Gastrocnemius medialis (tissue), 4 donors: ENCODE measurements around the gene THADA. TPM values are rescaled to one million over a fixed set of nuclear protein-coding genes. Genes with fewer than 3 reads are reported as not detected.

ENCODE experiments used
- ATAC-seq, 2 donors: fragments of 150-250 bp; one replicate each; pipeline ENCODE4 v1.9.1; 2016
- DNase-seq, 2 donors: peaks; one replicate each; pipeline ENCODE4 v3.0.0-alpha.2; 2019
- H3K27ac ChIP-seq, 4 donors: fragments of 200-600 bp; sonication (generic); 1 replicate in 1 of 4; 2 replicates in 3 of 4; pipeline ENCODE4 v1.5.1; 2016 to 2018; ENCODE audit warnings: mild to moderate bottlenecking in 2 of 4, moderate library complexity in 1 of 4
- H3K27me3 ChIP-seq, 3 donors: fragments of 200-600 bp; sonication (generic) in 2 of 3; 1 replicate in 1 of 3; 2 replicates in 2 of 3; pipeline versions ENCODE4 v1.5.1 to v1.6.0; 2016 to 2019; ENCODE audit warnings: mild to moderate bottlenecking in 1 of 3, moderate library complexity in 1 of 3
- H3K36me3 ChIP-seq, 2 donors: fragments of 200-600 bp; sonication (generic) in 1 of 2; one replicate each; pipeline ENCODE4 v1.5.1; 2017 to 2018
- H3K4me1 ChIP-seq, 2 donors: fragments of 200-600 bp; sonication (generic) in 1 of 2; one replicate each; pipeline ENCODE4 v1.5.1; 2016 to 2017; ENCODE audit warnings: mild to moderate bottlenecking in 2 of 2
- H3K4me3 ChIP-seq, 4 donors: fragments of 200-600 bp; sonication (generic) in 3 of 4; 1 replicate in 1 of 4; 2 replicates in 3 of 4; pipeline ENCODE4 v1.5.1; 2016 to 2019; ENCODE audit warnings: mild to moderate bottlenecking in 2 of 4
- H3K9me3 ChIP-seq, 3 donors: fragments of 200-600 bp; sonication (generic) in 2 of 3; 1 replicate in 1 of 3; 2 replicates in 2 of 3; pipeline ENCODE4 v1.5.1; 2016 to 2019
- POLR2A ChIP-seq, 2 donors: fragments of 450-650 bp; IDR thresholded peaks; one replicate each; pipeline ENCODE4 v1.6.1; 2017; ENCODE audit warnings: antibody characterized with exemption in 2 of 2, mild to moderate bottlenecking in 2 of 2, moderate library complexity in 2 of 2
- in situ Hi-C, 4 donors: fragments of 200-750 bp; cut with MboI; loops; one replicate each; pipeline versions ENCODE4 v1.15.0 to v1.8.0; 2017; ENCODE audit warnings: low sequenced_read_pairs in 4 of 4
- intact Hi-C: fragments of 100-400 bp; cut with DNase I; formaldehyde crosslinking; loops from one replicate; pipeline ENCODE4 v1.15.1; 2023; ENCODE audit warnings: low total_unique reads
- total RNA-seq, 4 donors: library from RNA; depleted of rRNA; stranded (reverse); fragments of >200 nt; gene quantifications; one replicate each; pipeline versions ENCODE4 v1.1.0 to v1.2.3, GENCODE V29; 2016
- TF ChIP-seq, protein P1 (sequence below), 5 experiments: fragments of 450-650 bp in 3 of 5; fragments of 200-600 bp in 2 of 5; sonication (generic) in 2 of 5; IDR thresholded peaks in 4 of 5; conservative IDR thresholded peaks in 1 of 5; 1 replicate in 4 of 5; 2 replicates in 1 of 5; pipeline ENCODE4 v1.5.1; 2016 to 2019; ENCODE audit warnings: antibody characterized with exemption in 5 of 5, mild to moderate bottlenecking in 3 of 5, moderate library complexity in 3 of 5

THADA gene
- total RNA-seq = 10 to 100 TPM; 13.6 to 19.0 (median 16.2) TPM

GRCh38 chr2:43595603-43596412 is at the start of gene THADA:
Gene THADA (minus strand): TSS chr2:43596038. CDS start chr2:43592392, 3,646 bp downstream.
- in situ Hi-C loops = no loop called here
- H3K9me3 ChIP-seq = no peaks in the 10 kb centered on the region
- no peaks in the 10 kb centered on the region for H3K36me3 ChIP-seq
- H3K27ac ChIP-seq = peak within 1 kb of the TSS; percentile 85 to 91 (median 88)
- peaks cover 7 to 13% of the 10 kb centered on the region in 2 donors for H3K4me1 ChIP-seq
- no peaks in the 10 kb centered on the region for H3K27me3 ChIP-seq
- H3K4me3 ChIP-seq = peak within 1 kb of the TSS; percentile 62 to 86 (median 81)
- ATAC-seq (peak; percentile 99 to 100), DNase-seq (peak; percentile 99)
- intact Hi-C loops = loop anchor here (10.0 kb wide), 1 partner anchor 179 kb away; the partner anchor contains the start of gene DYNC2LI1
- TF ChIP-seq POLR2A (IDR thresholded peaks at IDR 0.05) = peak; percentile 78 to 86
- TF ChIP-seq, protein P1, sequence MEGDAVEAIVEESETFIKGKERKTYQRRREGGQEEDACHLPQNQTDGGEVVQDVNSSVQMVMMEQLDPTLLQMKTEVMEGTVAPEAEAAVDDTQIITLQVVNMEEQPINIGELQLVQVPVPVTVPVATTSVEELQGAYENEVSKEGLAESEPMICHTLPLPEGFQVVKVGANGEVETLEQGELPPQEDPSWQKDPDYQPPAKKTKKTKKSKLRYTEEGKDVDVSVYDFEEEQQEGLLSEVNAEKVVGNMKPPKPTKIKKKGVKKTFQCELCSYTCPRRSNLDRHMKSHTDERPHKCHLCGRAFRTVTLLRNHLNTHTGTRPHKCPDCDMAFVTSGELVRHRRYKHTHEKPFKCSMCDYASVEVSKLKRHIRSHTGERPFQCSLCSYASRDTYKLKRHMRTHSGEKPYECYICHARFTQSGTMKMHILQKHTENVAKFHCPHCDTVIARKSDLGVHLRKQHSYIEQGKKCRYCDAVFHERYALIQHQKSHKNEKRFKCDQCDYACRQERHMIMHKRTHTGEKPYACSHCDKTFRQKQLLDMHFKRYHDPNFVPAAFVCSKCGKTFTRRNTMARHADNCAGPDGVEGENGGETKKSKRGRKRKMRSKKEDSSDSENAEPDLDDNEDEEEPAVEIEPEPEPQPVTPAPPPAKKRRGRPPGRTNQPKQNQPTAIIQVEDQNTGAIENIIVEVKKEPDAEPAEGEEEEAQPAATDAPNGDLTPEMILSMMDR (IDR thresholded peaks at IDR 0.05 in 4 of 5, conservative IDR thresholded peaks at IDR 0.05 in 1 of 5) = no peak

- Histone ChIP-seq H3K4me1 (no peaks in the 10 kb centered on the region), H3K36me3 (no peaks in the 10 kb centered on the region), H3K27ac (no peak overlapping the region), H3K27me3 (peaks cover 0 to 4% (median 0%) of the 10 kb centered on the region in 3 donors), H3K4me3 (no peak overlapping the region), H3K9me3 (no peaks in the 10 kb centered on the region)
- DNase-seq (no peak), ATAC-seq (no peak)
- intact Hi-C loops = no loop called here
- TF ChIP-seq POLR2A (IDR thresholded peaks at IDR 0.05) = no peak
- TF ChIP-seq, protein P1 (IDR thresholded peaks at IDR 0.05 in 4 of 5, conservative IDR thresholded peaks at IDR 0.05 in 1 of 5) = no peak
- in situ Hi-C loops = no loop called here
Measured at GRCh38 chr2:43643680-43644079, 47.8 kb upstream of the THADA start.

- DNase-seq (no peak), ATAC-seq (no peak)
- Histone ChIP-seq H3K9me3 (no peaks in the 10 kb centered on the region), H3K27me3 (peaks cover under 1 to 16% (median 3%) of the 10 kb centered on the region in 3 donors), H3K27ac (no peak overlapping the region), H3K36me3 (no peaks in the 10 kb centered on the region), H3K4me3 (no peak overlapping the region), H3K4me1 (peaks cover 3 to 6% of the 10 kb centered on the region in 2 donors)
- intact Hi-C loops = no loop called here
- TF ChIP-seq, protein P1 (IDR thresholded peaks at IDR 0.05 in 4 of 5, conservative IDR thresholded peaks at IDR 0.05 in 1 of 5) = no peak
- no peak for TF ChIP-seq POLR2A (IDR thresholded peaks at IDR 0.05)
- in situ Hi-C loops = no loop called here
Measured at GRCh38 chr2:43642363-43642762, 46.5 kb upstream of the THADA start.

DNA sequence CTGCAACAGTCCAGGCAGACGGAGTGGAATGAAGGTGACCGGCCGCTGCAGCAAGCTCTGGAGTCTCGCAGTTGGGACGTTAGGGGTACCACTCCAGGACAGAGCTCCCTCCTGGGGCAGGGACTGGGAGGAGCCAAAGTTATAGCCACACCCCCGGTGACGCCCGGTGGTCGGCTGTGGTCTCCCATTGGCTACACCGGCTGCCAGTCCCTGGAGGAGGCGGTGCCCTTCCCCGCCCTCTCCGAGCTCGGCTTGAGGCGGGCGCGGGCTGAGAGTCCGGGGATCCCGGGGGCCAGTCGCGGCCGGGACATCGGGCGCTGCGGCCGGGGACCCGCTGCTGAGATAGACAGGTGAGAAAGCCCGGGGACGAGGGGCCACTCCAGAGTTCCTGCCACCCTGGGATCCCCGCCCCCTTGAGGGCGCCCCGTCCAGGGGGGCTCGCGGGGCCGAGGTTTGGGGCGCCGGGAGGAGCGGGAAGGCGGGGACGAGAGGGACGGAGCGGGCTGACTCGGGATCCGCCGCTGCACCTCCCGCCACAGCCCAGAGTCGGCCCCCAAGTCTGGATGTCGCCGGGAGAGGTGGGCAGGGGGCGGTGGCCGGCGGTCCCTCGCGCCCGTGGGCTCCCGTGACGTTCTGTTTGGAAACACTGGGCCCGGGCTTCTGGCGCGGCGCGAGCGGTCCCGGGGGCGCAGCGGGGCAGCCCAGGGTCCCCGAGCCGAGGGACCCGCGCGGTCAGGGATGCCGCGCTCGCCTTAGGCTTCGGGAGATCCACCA is 41.4 kb upstream of the THADA start, which contains the start of gene PLEKHH2:
Gene PLEKHH2 (plus strand): TSS at position 231 of the 774 bp plus-strand sequence. CDS start 7,414 bp downstream, outside the sequence.
- peak within 1 kb of the TSS; percentile 63 to 73 (median 68) for H3K4me3 ChIP-seq
- DNase-seq (peak; percentile 70 to 79), ATAC-seq (peak; percentile 80 to 86)
- H3K27ac ChIP-seq = peak within 1 kb of the TSS; percentile 41 to 55 (median 51)
- intact Hi-C loops = no loop called here
- no peaks in the 10 kb centered on the region for H3K9me3 ChIP-seq
- in situ Hi-C loops = no loop called here
- peak; percentile 27 to 62 for TF ChIP-seq POLR2A (IDR thresholded peaks at IDR 0.05)
- TF ChIP-seq, protein P1 (IDR thresholded peaks at IDR 0.05 in 4 of 5, conservative IDR thresholded peaks at IDR 0.05 in 1 of 5) = no peak
- peaks cover 16 to 33% (median 22%) of the 10 kb centered on the region in 3 donors for H3K27me3 ChIP-seq
- peaks cover 3 to 12% of the 10 kb centered on the region in 2 donors for H3K4me1 ChIP-seq
- no peaks in the 10 kb centered on the region for H3K36me3 ChIP-seq
